ENCODE results near the gene PCDHB11. TPM values are rescaled to one million over a fixed set of nuclear protein-coding genes. Genes with fewer than 3 reads are reported as not detected.
"Not testable (repeated sequence)": the region's sequence is repeated elsewhere in the genome, so short reads cannot be mapped to it uniquely, and the experiment has no call there.

Gene PCDHB11
- total and polyA plus RNA-seq, 7 donors, result 0.08 to 1.8 (median 0.86) TPM

- no peak for DNase-seq
- no peak for TF ChIP-seq CTCF (IDR thresholded peaks at IDR 0.05)
- peaks cover 35% of the 10 kb centered on the region for H3K9me3 ChIP-seq
Measured at GRCh38 chr5:141236516-141237313, 37.3 kb downstream of the PCDHB11 start.

GRCh38 chr5:141241496-141241895 is 42.1 kb downstream of the PCDHB11 start:
- intact Hi-C loops (cut with DNase I), result loop anchor here in 1 of 2 donors (10.0 kb wide), 1 partner anchor 323 kb away; no protein-coding TSS in a partner anchor
- no peak for TF ChIP-seq CTCF (IDR thresholded peaks at IDR 0.05)
- no peak for ATAC-seq

More at GRCh38 chr5:141236516-141237313, 37.3 kb downstream of the PCDHB11 start:
- peaks cover 0 to 50% (median 13%) of the 10 kb centered on the region in 3 donors for H3K27me3 ChIP-seq (ENCODE audit: insufficient read depth in 3 of 3, low read length in 2 of 3)
- intact Hi-C loops (cut with DNase I), result no loop called here
- WGBS, 3 donors, result 16 to 22% (median 19%) methylated on average over 31 to 32 of the region's 32 CpGs
- H3K27ac ChIP-seq, result no peak overlapping the region
- H3K36me3 ChIP-seq (ENCODE audit: insufficient read depth in 1 of 2, low read depth in 1 of 2), result no peaks in the 10 kb centered on the region
- H3K4me3 ChIP-seq, result no peak overlapping the region
- ATAC-seq, result no peak
- no peaks in the 10 kb centered on the region for H3K4me1 ChIP-seq

GRCh38 chr5:141245250-141245717 is 45.9 kb downstream of the PCDHB11 start, which contains the start of gene PCDHB15:
TSS of gene PCDHB15 (plus strand) at chr5:141245395. CDS start at chr5:141245579, 184 bp downstream.
- intact Hi-C loops (cut with DNase I), result loop anchor here in 1 of 2 donors (10.0 kb wide), 1 partner anchor 320 kb away; no protein-coding TSS in a partner anchor
- Histone ChIP-seq H3K9me3 (peaks cover 38% of the 10 kb centered on the region), H3K4me3 (peak within 1 kb of the TSS; percentile 52), H3K27ac (no peak within 1 kb of the TSS), H3K4me1 (no peaks in the 10 kb centered on the region), H3K27me3 (ENCODE audit: insufficient read depth in 3 of 3, low read length in 2 of 3) (peaks cover 0 to 32% (median 15%) of the 10 kb centered on the region in 3 donors), H3K36me3 (ENCODE audit: insufficient read depth in 1 of 2, low read depth in 1 of 2) (no peaks in the 10 kb centered on the region)
- 5 to 8% (median 7%) methylated on average over 16 of the region's 16 CpGs for WGBS, 3 donors
- peak in 1 of 4 donors; percentile 42 for ATAC-seq
- TF ChIP-seq CTCF (IDR thresholded peaks at IDR 0.05), result no peak
- DNase-seq, result no peak

More at GRCh38 chr5:141241496-141241895, 42.1 kb downstream of the PCDHB11 start:
- Histone ChIP-seq H3K4me1 (no peaks in the 10 kb centered on the region), H3K36me3 (ENCODE audit: insufficient read depth in 1 of 2, low read depth in 1 of 2) (no peaks in the 10 kb centered on the region), H3K4me3 (no peak overlapping the region), H3K9me3 (peaks cover 37% of the 10 kb centered on the region), H3K27ac (no peak overlapping the region), H3K27me3 (ENCODE audit: insufficient read depth in 3 of 3, low read length in 2 of 3) (peaks cover 0 to 59% (median 17%) of the 10 kb centered on the region in 3 donors)
- no peak for DNase-seq
- WGBS, 3 donors, result 21 to 23% (median 22%) methylated on average over 34 to 43 of the region's 43 CpGs

GRCh38 chr5:141246971-141247370 is 47.5 kb downstream of the PCDHB11 start:
- WGBS, 3 donors, result 27 to 49% (median 47%) methylated on average over 17 to 31 of the region's 42 CpGs
- not testable (repeated sequence) for H3K4me1 ChIP-seq; H3K27ac ChIP-seq; H3K4me3 ChIP-seq; H3K36me3 ChIP-seq (ENCODE audit: insufficient read depth in 1 of 2, low read depth in 1 of 2); ATAC-seq; DNase-seq
- Histone ChIP-seq H3K27me3 (ENCODE audit: insufficient read depth in 3 of 3, low read length in 2 of 3) (peaks cover 0 to 15% (median 7%) of the 10 kb centered on the region in 3 donors), H3K9me3 (peaks cover 47% of the 10 kb centered on the region)
- intact Hi-C loops (cut with DNase I), result loop anchor here in 1 of 2 donors (1.0 to 10.0 kb wide), 2 partner anchors 14 to 318 kb away; no protein-coding TSS in a partner anchor

- intact Hi-C loops (cut with DNase I), result loop anchor here in 1 of 2 donors (10.0 kb wide), 1 partner anchor 317 kb away; no protein-coding TSS in a partner anchor
- not testable (repeated sequence) for H3K4me1 ChIP-seq; H3K36me3 ChIP-seq (ENCODE audit: insufficient read depth in 1 of 2, low read depth in 1 of 2); H3K4me3 ChIP-seq; ATAC-seq; DNase-seq; H3K27ac ChIP-seq
- Histone ChIP-seq H3K27me3 (ENCODE audit: insufficient read depth in 3 of 3, low read length in 2 of 3) (peaks cover 0 to 14% (median 7%) of the 10 kb centered on the region in 3 donors), H3K9me3 (peaks cover 52% of the 10 kb centered on the region)
- WGBS, 3 donors, result 45 to 51% (median 47%) methylated on average over 30 to 34 of the region's 34 CpGs
Measured at GRCh38 chr5:141247434-141247833, 48.0 kb downstream of the PCDHB11 start.
